Right atrium auricular region (tissue), 2 donors: ENCODE data around the gene VPS26C. TPM values are rescaled to one million over a fixed set of nuclear protein-coding genes. Genes with fewer than 3 reads are reported as not detected.

Experiments
- DNase-seq: peaks from one replicate; pipeline ENCODE4 v3.0.0-alpha.2; 2019; ENCODE audit warnings: low spot score
- H3K27ac ChIP-seq, 2 donors: fragments of 200-600 bp; sonication (generic); 1 replicate in 1 of 2; 2 replicates in 1 of 2; pipeline ENCODE4 v1.5.1; 2016 to 2019
- H3K27me3 ChIP-seq, 2 donors: fragments of 200-600 bp; sonication (generic); one replicate each; pipeline versions ENCODE4 v1.5.1 to v1.6.0; 2017 to 2019
- H3K36me3 ChIP-seq: fragments of 200-600 bp; sonication (generic); one replicate; pipeline ENCODE4 v1.5.1; 2016
- H3K4me1 ChIP-seq, 2 donors: fragments of 200-600 bp; sonication (generic); one replicate each; pipeline versions ENCODE4 v1.5.1 to v1.6.0; 2017 to 2019
- H3K4me3 ChIP-seq, 2 donors: fragments of 200-600 bp; sonication (generic); 1 replicate in 1 of 2; 2 replicates in 1 of 2; pipeline ENCODE4 v1.5.1; 2017 to 2019; ENCODE audit warnings: mild to moderate bottlenecking in 1 of 2, moderate library complexity in 1 of 2
- H3K9me3 ChIP-seq, 2 donors: fragments of 200-600 bp; sonication (generic); one replicate each; pipeline ENCODE4 v1.5.1; 2019
- total RNA-seq, 2 donors: library from RNA; depleted of rRNA; stranded (reverse); fragments of >200 nt; gene quantifications; one replicate each; pipeline ENCODE4 v1.1.0, GENCODE V29; 2016
- TF ChIP-seq, protein P1 (sequence below), 2 donors: fragments of 200-600 bp; sonication (generic); IDR thresholded peaks; one replicate each; pipeline ENCODE4 v1.5.1; 2019; ENCODE audit warnings: antibody characterized with exemption in 2 of 2

Gene VPS26C
- total RNA-seq, 2 donors from 2014 or later = 45.2 to 53.8 TPM

DNA sequence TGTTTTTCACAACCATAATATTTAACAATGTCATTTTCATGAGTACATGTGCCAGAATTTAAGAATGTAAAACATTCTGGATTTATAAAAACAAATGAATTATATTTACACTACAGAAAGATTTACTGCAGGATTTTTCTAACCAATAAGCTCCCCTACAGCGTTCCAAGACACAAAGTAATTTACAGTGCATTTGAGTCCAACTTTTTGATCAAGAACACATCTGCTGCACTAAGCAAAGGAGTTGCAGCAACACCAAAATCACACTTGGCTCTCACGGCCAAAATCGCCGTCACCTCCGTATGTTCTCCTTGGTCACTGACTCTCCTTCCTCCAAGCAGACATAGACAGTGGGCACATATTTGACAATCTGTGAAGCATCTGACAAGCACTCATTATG lies 7.7 kb downstream of the VPS26C start:
- Histone ChIP-seq H3K27ac (no peak overlapping the region), H3K4me1 (peaks cover 0 to 37% of the 10 kb centered on the region in 2 donors), H3K9me3 (no peaks in the 10 kb centered on the region), H3K4me3 (no peak overlapping the region), H3K27me3 (no peaks in the 10 kb centered on the region), H3K36me3 (no peaks in the 10 kb centered on the region)
- TF ChIP-seq, protein P1, sequence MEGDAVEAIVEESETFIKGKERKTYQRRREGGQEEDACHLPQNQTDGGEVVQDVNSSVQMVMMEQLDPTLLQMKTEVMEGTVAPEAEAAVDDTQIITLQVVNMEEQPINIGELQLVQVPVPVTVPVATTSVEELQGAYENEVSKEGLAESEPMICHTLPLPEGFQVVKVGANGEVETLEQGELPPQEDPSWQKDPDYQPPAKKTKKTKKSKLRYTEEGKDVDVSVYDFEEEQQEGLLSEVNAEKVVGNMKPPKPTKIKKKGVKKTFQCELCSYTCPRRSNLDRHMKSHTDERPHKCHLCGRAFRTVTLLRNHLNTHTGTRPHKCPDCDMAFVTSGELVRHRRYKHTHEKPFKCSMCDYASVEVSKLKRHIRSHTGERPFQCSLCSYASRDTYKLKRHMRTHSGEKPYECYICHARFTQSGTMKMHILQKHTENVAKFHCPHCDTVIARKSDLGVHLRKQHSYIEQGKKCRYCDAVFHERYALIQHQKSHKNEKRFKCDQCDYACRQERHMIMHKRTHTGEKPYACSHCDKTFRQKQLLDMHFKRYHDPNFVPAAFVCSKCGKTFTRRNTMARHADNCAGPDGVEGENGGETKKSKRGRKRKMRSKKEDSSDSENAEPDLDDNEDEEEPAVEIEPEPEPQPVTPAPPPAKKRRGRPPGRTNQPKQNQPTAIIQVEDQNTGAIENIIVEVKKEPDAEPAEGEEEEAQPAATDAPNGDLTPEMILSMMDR (IDR thresholded peaks at IDR 0.05) = no peak
- DNase-seq = no peak

DNA sequence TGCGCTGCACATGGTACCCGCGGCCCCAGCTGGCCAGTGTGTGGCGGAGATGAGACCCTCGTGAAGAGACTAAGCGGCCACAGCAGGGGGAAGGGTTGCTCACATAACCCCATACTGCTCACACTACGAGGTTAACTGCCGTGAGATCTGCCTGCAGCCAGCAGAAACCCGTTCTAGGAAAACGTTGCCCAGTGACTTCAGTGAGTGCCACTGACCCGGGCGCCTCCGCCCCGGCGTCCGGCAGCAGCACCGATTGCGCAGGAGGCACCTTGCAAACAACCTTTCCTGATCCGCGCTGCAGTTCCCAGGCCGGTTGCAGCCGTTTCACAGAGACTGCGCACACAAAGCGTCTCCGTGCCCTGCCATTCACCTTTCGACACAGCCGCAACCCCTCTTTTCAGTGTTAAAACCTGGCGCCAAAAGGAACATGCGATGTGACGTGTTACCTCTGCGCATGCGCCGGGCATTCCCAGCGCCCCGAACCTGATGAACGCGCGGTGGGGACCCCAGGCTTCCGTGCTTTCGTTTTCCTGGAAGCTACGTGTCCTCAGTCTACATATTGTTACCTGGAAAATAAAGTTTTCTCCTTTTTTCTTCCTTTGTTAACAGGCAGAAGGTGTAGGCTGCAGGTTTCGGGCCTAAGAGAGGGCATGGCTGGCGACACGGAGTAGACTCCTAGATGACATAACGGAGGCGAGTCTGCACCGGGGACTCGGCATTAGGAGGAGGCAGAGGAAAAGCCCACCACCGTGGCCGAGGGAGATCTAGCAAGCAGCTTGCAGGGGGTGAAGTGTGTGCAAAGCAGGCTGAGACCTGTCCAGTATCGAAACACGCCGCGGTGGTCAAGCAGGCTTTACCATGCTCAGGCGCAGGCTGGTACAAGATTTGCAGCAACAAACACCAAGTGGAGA lies 8.9 kb downstream of the VPS26C start:
- no peak for DNase-seq
- no peaks in the 10 kb centered on the region for H3K27me3 ChIP-seq
- peak overlapping the region; percentile 44 to 81 for H3K27ac ChIP-seq
- TF ChIP-seq, protein P1 (IDR thresholded peaks at IDR 0.05) = no peak
- peaks cover 0 to 25% of the 10 kb centered on the region in 2 donors for H3K4me1 ChIP-seq
- no peaks in the 10 kb centered on the region for H3K9me3 ChIP-seq
- peak overlapping the region; percentile 36 to 61 for H3K4me3 ChIP-seq
- no peaks in the 10 kb centered on the region for H3K36me3 ChIP-seq

DNA sequence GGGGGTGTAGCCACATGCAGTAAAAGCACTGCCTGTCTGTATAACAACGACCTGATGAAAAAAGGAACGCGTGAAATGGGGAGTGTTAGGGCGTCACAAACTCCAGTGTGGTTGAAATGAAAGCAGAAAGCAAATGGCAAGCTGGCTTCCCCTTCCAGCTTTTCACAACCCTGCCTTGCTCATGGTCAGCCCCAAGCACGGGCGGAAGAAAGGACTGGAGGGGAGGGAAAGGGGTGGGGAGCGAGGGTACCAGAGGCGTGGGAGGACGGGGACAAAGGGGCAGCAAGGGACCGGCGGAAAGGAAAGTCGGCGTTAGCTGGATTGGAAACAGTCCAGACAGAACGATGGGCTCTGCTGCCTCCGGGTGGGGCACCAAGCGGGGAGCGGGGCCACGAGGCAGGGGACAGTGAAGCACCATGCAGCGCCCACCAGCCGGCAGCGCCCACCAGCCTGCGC lies 9.6 kb downstream of the VPS26C start:
- TF ChIP-seq, protein P1 (IDR thresholded peaks at IDR 0.05) = peak in 1 of 2 donors; percentile 24
- peak overlapping the region; percentile 44 to 81 for H3K27ac ChIP-seq
- H3K27me3 ChIP-seq = no peaks in the 10 kb centered on the region
- H3K36me3 ChIP-seq = no peaks in the 10 kb centered on the region
- DNase-seq = no peak
- H3K4me1 ChIP-seq = peaks cover 0 to 25% of the 10 kb centered on the region in 2 donors
- peak overlapping the region; percentile 36 to 61 for H3K4me3 ChIP-seq
- no peaks in the 10 kb centered on the region for H3K9me3 ChIP-seq

DNA sequence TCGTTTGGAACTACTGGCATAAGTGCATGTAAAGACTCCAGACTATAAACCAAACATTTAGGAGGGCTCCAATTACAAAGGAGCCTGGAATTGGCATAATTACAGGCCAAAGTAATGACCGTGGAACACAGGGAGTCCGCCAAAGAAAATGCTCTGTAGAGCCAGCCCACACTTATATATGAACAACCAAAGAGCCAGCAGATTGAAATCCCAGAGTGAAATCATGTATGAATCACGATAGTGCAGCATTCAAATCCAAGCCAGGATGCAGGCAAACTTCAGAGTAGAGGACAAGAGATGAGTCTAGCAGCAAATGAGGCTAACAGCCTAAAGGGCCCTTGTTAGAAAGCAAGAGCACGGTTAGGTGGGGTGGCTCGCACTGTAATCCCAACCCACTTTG lies 13.1 kb downstream of the VPS26C start:
- Histone ChIP-seq H3K4me3 (no peak overlapping the region), H3K4me1 (peaks cover 0 to 25% of the 10 kb centered on the region in 2 donors), H3K36me3 (no peaks in the 10 kb centered on the region), H3K27ac (no peak overlapping the region), H3K27me3 (no peaks in the 10 kb centered on the region), H3K9me3 (no peaks in the 10 kb centered on the region)
- TF ChIP-seq, protein P1 (IDR thresholded peaks at IDR 0.05) = no peak
- no peak for DNase-seq

DNA sequence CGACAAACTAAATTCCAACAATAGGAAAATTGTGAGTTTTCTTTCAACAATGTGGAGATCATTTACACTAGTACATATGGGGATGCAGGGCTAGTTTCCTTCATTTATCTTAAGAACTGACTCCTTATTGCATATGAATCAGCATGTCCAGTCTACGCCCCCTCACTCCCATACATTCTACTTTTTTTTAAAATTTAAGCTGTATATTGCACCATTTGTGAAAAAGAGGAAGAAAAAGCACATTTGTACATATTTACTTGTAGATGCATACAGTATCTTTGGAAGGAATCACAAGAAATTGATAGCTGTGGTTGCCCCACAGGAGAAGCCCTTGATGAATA lies 15.9 kb downstream of the VPS26C start:
- H3K9me3 ChIP-seq = no peaks in the 10 kb centered on the region
- no peak for DNase-seq
- H3K4me3 ChIP-seq = no peak overlapping the region
- H3K27me3 ChIP-seq = no peaks in the 10 kb centered on the region
- peaks cover 0 to under 1% of the 10 kb centered on the region in 2 donors for H3K4me1 ChIP-seq
- H3K27ac ChIP-seq = no peak overlapping the region
- no peaks in the 10 kb centered on the region for H3K36me3 ChIP-seq
- TF ChIP-seq, protein P1 (IDR thresholded peaks at IDR 0.05) = no peak
